Activated B cell treated with CpG ODN at 0.5 μM for 24 hours (primary cell): ENCODE measurements around the gene CTSW. TPM values are rescaled to one million over a fixed set of nuclear protein-coding genes. Genes with fewer than 3 reads are reported as not detected.

ENCODE experiments used
- ATAC-seq: fragments of 200-7000 bp; cut with Tn5 transposase; one replicate; pipeline ENCODE4 v1.10.0; 2021; ENCODE audit warnings: low read depth, mild to moderate bottlenecking, moderate library complexity
- CTCF ChIA-PET: fragments of 350-600 bp; sonication (Branson Sonifier 250); formaldehyde crosslinking; loops from one replicate; lab custom pipeline; 2021; ENCODE audit warnings: antibody characterized with exemption; lab: Charles Lee
- POLR2A ChIA-PET: fragments of 350-600 bp; sonication (Branson Sonifier 250); formaldehyde crosslinking; loops from one replicate; lab custom pipeline; 2021; ENCODE audit warnings: antibody characterized with exemption; lab: Charles Lee
- DNase-seq: peaks from one replicate; pipeline ENCODE4 v3.0.0; 2022
- H3K27ac Mint-ChIP-seq: one replicate; pipeline ENCODE4 v1.8.0; 2020; ENCODE audit warnings: mixed read lengths
- H3K27me3 Mint-ChIP-seq: one replicate; pipeline ENCODE4 v1.8.0; 2021; ENCODE audit warnings: mixed read lengths
- H3K36me3 Mint-ChIP-seq: one replicate; pipeline ENCODE4 v1.8.0; 2021; ENCODE audit warnings: low read depth, mixed read lengths
- H3K4me1 Mint-ChIP-seq: one replicate; pipeline ENCODE4 v1.8.0; 2021; ENCODE audit warnings: mixed read lengths
- H3K4me3 Mint-ChIP-seq: one replicate; pipeline ENCODE4 v1.8.0; 2020; ENCODE audit warnings: mild to moderate bottlenecking, mixed read lengths
- H3K9me3 Mint-ChIP-seq: one replicate; pipeline ENCODE4 v1.8.0; 2020; ENCODE audit warnings: mixed read lengths
- CTCF ChIP-seq: fragments of 200-600 bp; IDR thresholded peaks from one replicate; pipeline ENCODE4 v1.8.0; 2022; ENCODE audit warnings: antibody characterized with exemption, mild to moderate bottlenecking
- intact Hi-C: fragments of 100-400 bp; cut with micrococcal nuclease; formaldehyde crosslinking; loops from one replicate; pipeline ENCODE4 v1.15.1; 2024
- total RNA-seq: library from RNA; stranded (reverse); gene quantifications from 2 replicates; pipeline ENCODE4 v1.2.3, GENCODE V29; 2022

The CTSW gene
- total RNA-seq, 1 donor from 2014 or later: 0.93 TPM

GRCh38 chr11:65861165-65861505 is 18.5 kb upstream of the CTSW start:
- H3K27ac Mint-ChIP-seq: peak overlapping the region; percentile 98
- H3K27me3 Mint-ChIP-seq: no peaks in the 10 kb centered on the region
- ATAC-seq (no peak), DNase-seq (no peak)
- no peaks in the 10 kb centered on the region for H3K9me3 Mint-ChIP-seq
- peak overlapping the region; percentile 99 for H3K4me3 Mint-ChIP-seq
- intact Hi-C loops: no loop called here
- CTCF ChIA-PET: interaction anchor here (1.2 to 4.3 kb wide), 3 partner anchors 24 to 750 kb away, joined by 3 to 63 read pairs (median 51); partner anchors contain the start of genes CCDC85B, FIBP and TM7SF2
- H3K36me3 Mint-ChIP-seq: peaks cover 55% of the 10 kb centered on the region
- TF ChIP-seq CTCF: no peak
- H3K4me1 Mint-ChIP-seq: peaks cover 38% of the 10 kb centered on the region
- POLR2A ChIA-PET: interaction anchor here (0.5 to 7.1 kb wide), 13 partner anchors 9 to 362 kb away, joined by 3 to 340 read pairs (median 26); partner anchors contain the start of genes BANF1, CCDC85B, EFEMP2 and EIF1AD

GRCh38 chr11:65861533-65862183 is 18.0 kb upstream of the CTSW start:
- no peaks in the 10 kb centered on the region for H3K27me3 Mint-ChIP-seq

GRCh38 chr11:65862191-65862735 is 17.4 kb upstream of the CTSW start:
- H3K4me3 Mint-ChIP-seq: no peak overlapping the region
- H3K36me3 Mint-ChIP-seq: peaks cover 55% of the 10 kb centered on the region
- no peaks in the 10 kb centered on the region for H3K9me3 Mint-ChIP-seq
- TF ChIP-seq CTCF: no peak
- intact Hi-C loops: no loop called here
- DNase-seq (no peak), ATAC-seq (no peak)
- no peaks in the 10 kb centered on the region for H3K27me3 Mint-ChIP-seq
- peaks cover 30% of the 10 kb centered on the region for H3K4me1 Mint-ChIP-seq
- POLR2A ChIA-PET: interaction anchor here (0.6 to 7.1 kb wide), 4 partner anchors 8 to 506 kb away, joined by 3 to 340 read pairs (median 58); partner anchors contain the start of genes BANF1, CCDC85B, EFEMP2 and EIF1AD
- H3K27ac Mint-ChIP-seq: no peak overlapping the region
- CTCF ChIA-PET: interaction anchor here (4.2 kb wide), 1 partner anchor 23 kb away, joined by 51 read pairs; no protein-coding TSS in a partner anchor

More at GRCh38 chr11:65861533-65862183, 18.0 kb upstream of the CTSW start:
- Mint-ChIP-seq H3K4me3 (peak overlapping the region; percentile 99), H3K27ac (no peak overlapping the region), H3K36me3 (peaks cover 53% of the 10 kb centered on the region), H3K4me1 (peaks cover 33% of the 10 kb centered on the region), H3K9me3 (no peaks in the 10 kb centered on the region)
- no peak for TF ChIP-seq CTCF
- ChIA-PET POLR2A (interaction anchor here (0.6 to 7.1 kb wide), 7 partner anchors 8 to 506 kb away, joined by 3 to 340 read pairs (median 20); partner anchors contain the start of genes BANF1, CCDC85B, EFEMP2 and EIF1AD), CTCF (interaction anchor here (1.2 to 4.3 kb wide), 3 partner anchors 24 to 750 kb away, joined by 3 to 63 read pairs (median 51); partner anchors contain the start of genes CCDC85B, FIBP and TM7SF2)
- no peak for ATAC-seq
- intact Hi-C loops: no loop called here
- DNase-seq: peak; percentile 14

- no peaks in the 10 kb centered on the region for H3K27me3 Mint-ChIP-seq
- H3K27ac Mint-ChIP-seq: no peak overlapping the region
- DNase-seq (no peak), ATAC-seq (no peak)
- no peak for TF ChIP-seq CTCF
- ChIA-PET CTCF (interaction anchor here (1.0 kb wide), 1 partner anchor 8 kb away, joined by 3 read pairs; no protein-coding TSS in a partner anchor), POLR2A (interaction anchor here (7.1 kb wide), 1 partner anchor 26 kb away, joined by 340 read pairs; the partner anchor contains the start of genes CCDC85B and FIBP)
- H3K4me3 Mint-ChIP-seq: no peak overlapping the region
- intact Hi-C loops: no loop called here
- peaks cover 30% of the 10 kb centered on the region for H3K4me1 Mint-ChIP-seq
- H3K9me3 Mint-ChIP-seq: no peaks in the 10 kb centered on the region
- peaks cover 56% of the 10 kb centered on the region for H3K36me3 Mint-ChIP-seq
Measured at GRCh38 chr11:65862941-65863888, 16.4 kb upstream of the CTSW start.
